Measurements from ENCODE around the gene PLEKHG5.

Gene PLEKHG5

GRCh38 chr1:6530504-6531160 lies 39.2 kb upstream of the PLEKHG5 start:
- TF ChIP-seq ZFX (IDR thresholded peaks at IDR 0.05), result no peak
- no peak overlapping the region for H3K27ac ChIP-seq

DNA sequence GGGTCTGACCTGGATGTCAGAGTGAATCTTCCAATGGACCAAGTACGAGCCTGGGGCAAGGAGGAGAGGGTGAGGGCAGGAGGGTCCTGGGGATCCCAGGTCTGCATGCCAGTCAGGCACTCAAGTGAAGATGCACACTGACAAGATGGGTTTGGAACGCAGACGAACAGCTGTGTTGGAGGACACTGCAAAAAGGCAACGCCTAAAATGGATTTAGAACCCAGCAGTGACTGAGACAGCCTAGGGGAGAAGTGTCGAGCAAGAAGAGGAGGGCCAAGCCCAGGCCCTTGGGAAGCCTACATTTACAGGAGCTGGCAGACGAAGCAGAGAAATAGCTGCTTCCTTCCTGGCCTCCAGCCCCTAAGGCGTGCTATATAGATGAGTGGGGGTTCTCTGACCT lies 37.0 kb upstream of the PLEKHG5 start:
- TF ChIP-seq ZFX (IDR thresholded peaks at IDR 0.05), result no peak
- no peak for TF ChIP-seq CTCF (conservative IDR thresholded peaks at IDR 0.05)
- no peak overlapping the region for H3K27ac ChIP-seq

DNA sequence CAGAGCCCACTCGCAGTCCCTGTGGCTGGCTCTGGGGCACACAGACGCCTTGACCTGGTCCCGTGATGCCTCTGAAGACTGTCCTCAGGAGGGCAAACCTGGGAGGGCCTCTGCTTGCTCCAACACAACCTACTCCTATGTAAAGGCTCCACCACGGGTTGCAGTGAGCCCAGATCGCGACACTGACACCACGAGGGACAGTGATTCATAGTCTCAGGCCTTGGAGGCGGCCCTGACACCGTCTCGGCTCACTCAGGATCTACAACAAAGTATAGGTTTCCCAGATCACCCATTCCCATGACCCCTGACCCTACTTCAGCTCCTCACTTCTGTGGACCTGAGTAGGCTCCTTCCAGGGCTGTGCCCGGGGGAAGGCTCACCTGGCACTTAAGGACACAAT lies 34.8 kb upstream of the PLEKHG5 start:
- no peak overlapping the region for H3K27ac ChIP-seq
- TF ChIP-seq CTCF (conservative IDR thresholded peaks at IDR 0.05) (no peak), ZFX (IDR thresholded peaks at IDR 0.05) (no peak)

DNA sequence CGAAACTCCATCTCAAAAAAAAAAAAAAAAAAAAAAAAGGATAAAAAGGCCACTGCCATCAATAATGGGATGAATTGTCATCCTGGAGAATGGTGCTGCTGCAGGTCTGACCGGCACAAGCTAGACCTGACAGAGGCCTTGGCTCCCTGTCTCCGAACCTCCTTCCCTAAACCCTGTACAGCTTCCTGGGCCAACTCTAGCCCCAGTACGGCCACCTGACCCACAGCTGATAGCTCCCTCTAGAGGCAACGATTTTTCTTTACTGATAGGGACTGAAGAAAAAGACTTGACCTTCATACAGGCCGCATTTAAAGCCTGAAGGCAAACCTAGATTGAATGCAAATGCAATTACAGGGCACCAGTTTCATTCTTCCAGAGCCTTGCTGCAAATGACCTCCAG lies 32.1 kb upstream of the PLEKHG5 start:
- no peak overlapping the region for H3K27ac ChIP-seq
- TF ChIP-seq ZFX (IDR thresholded peaks at IDR 0.05) (no peak), CTCF (conservative IDR thresholded peaks at IDR 0.05) (peak; percentile 68)

- no peak for TF ChIP-seq CTCF (conservative IDR thresholded peaks at IDR 0.05)
- no peak for TF ChIP-seq ZFX (IDR thresholded peaks at IDR 0.05)
- no peak overlapping the region for H3K27ac ChIP-seq
Observed at GRCh38 chr1:6521536-6521935, 30.1 kb upstream of the PLEKHG5 start.

- H3K27ac ChIP-seq, result no peak overlapping the region
- TF ChIP-seq ZFX (IDR thresholded peaks at IDR 0.05) (no peak), CTCF (conservative IDR thresholded peaks at IDR 0.05) (no peak)
Observed at GRCh38 chr1:6519935-6520671, 28.6 kb upstream of the PLEKHG5 start.

DNA sequence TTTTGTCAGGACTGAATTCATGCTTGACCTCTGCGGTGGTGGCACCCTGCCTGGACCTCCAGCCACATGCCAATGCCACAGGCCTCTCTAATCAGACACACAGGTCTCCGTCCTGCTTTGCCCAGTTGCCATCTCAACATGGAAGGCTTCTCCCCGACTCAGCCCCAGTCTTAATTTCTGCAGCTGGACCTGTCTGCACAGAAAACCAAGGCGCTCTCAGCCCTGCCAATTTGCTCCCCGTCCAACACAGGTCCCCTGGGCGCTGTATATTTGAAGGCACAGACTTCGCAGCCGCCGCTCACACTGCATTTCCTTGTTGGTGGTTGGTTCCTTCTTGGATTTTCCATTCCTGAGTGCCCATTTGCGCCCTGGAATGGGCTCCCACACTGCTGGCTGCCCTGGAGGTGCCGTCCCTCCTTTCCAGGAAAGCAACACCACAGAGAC lies 28.0 kb upstream of the PLEKHG5 start:
- TF ChIP-seq CTCF (conservative IDR thresholded peaks at IDR 0.05) (no peak), ZFX (IDR thresholded peaks at IDR 0.05) (no peak)
- no peak overlapping the region for H3K27ac ChIP-seq
